ENCODE results near the gene COL6A2. TPM values are rescaled to one million over a fixed set of nuclear protein-coding genes. Genes with fewer than 3 reads are reported as not detected.

COL6A2 gene
- total and polyA plus RNA-seq, 2 of the 13 experiments (the other 11 are each of a cell fraction or from before 2014, with no cell fraction given), result 0.07 to 0.41 TPM

GRCh38 chr21:46078322-46078977 is 19.5 kb upstream of the COL6A2 start:
- H3K27ac ChIP-seq (ENCODE audit: extremely low read length, insufficient read depth, low read length), result no peak overlapping the region
- DNase-seq (ENCODE audit: low spot score) (no peak), ATAC-seq (no peak)

GRCh38 chr21:46078978-46079351 is 18.9 kb upstream of the COL6A2 start:
- POLR2A ChIA-PET, result no interaction called here
- intact Hi-C loops (cut with micrococcal nuclease; ENCODE audit: unreplicated experiment), result no loop called here
- TF ChIP-seq CHD2 (IDR thresholded peaks at IDR 0.05; ENCODE audit: low read depth, low read length) (no peak), ZFAT (CRISPR knock-in tag; conservative IDR thresholded peaks at IDR 0.05) (no peak), HES4 (CRISPR knock-in tag; IDR thresholded peaks at IDR 0.05; ENCODE audit: borderline replicate concordance) (no peak), ZNF33B (CRISPR knock-in tag; IDR thresholded peaks at IDR 0.05) (no peak), ZFP37 (CRISPR knock-in tag; IDR thresholded peaks at IDR 0.05; ENCODE audit: borderline replicate concordance) (no peak), ZNF17 (CRISPR knock-in tag; IDR thresholded peaks at IDR 0.05) (no peak), IRF1 (CRISPR knock-in tag; IDR thresholded peaks at IDR 0.05; ENCODE audit: low read depth) (no peak), KLF6 (CRISPR knock-in tag; IDR thresholded peaks at IDR 0.05) (no peak), CBX2 (IDR thresholded peaks at IDR 0.05; ENCODE audit: low read depth, low read length) (no peak), CBX2 (CRISPR knock-in tag; IDR thresholded peaks at IDR 0.05; ENCODE audit: low read depth) (no peak), GTF2F1 (IDR thresholded peaks at IDR 0.05; ENCODE audit: low read length) (no peak), ZNF251 (CRISPR knock-in tag; IDR thresholded peaks at IDR 0.05) (no peak), GTF3A (CRISPR knock-in tag; conservative IDR thresholded peaks at IDR 0.05) (no peak), KLF11 (CRISPR knock-in tag; IDR thresholded peaks at IDR 0.05) (no peak), ZNF605 (CRISPR knock-in tag; IDR thresholded peaks at IDR 0.05) (no peak), ZNF616 (CRISPR knock-in tag; IDR thresholded peaks at IDR 0.05; ENCODE audit: low read depth) (no peak)

More at GRCh38 chr21:46078322-46078977, 19.5 kb upstream of the COL6A2 start:
- Histone ChIP-seq H4K20me1 (ENCODE audit: insufficient read depth, low read length) (no peaks in the 10 kb centered on the region), H3K4me3 (replicated peaks in 1 of 3; ENCODE audit: insufficient read depth in 1 of 3, low read depth in 2 of 3, low read length in 3 of 3) (no peak overlapping the region), H3K36me3 (replicated peaks in 1 of 2; ENCODE audit: control insufficient read depth in 1 of 2, insufficient read depth in 2 of 2, low read length in 2 of 2) (no peaks in the 10 kb centered on the region), H3K9me3 (ENCODE audit: low read length) (no peaks in the 10 kb centered on the region), H3K79me2 (ENCODE audit: insufficient read depth, low read length) (no peaks in the 10 kb centered on the region), H3K9ac (ENCODE audit: insufficient read depth, low read depth, low read length) (no peak overlapping the region), H2AFZ (ENCODE audit: low read length) (no peak overlapping the region), H3K4me2 (ENCODE audit: low read depth, low read length) (no peak overlapping the region), H3K4me1 (ENCODE audit: insufficient read depth, low read length) (no peaks in the 10 kb centered on the region), H3K27me3 (ENCODE audit: control insufficient read depth in 1 of 2, insufficient read depth in 2 of 2, low read length in 2 of 2) (peaks cover 16 to 41% of the 10 kb centered on the region in 2 experiments; a peak in 4 of 5 replicates)
- in situ Hi-C loops (cut with HindIII; ENCODE audit: extremely low pct_ligation_motif_present, low pct_unique_long_range_greater_than_20kb), result no loop called here
- no peak for TF ChIP-seq ZBTB21 (CRISPR knock-in tag; IDR thresholded peaks at IDR 0.05)
- TF ChIP-seq KDM2A (CRISPR knock-in tag; IDR thresholded peaks at IDR 0.05; ENCODE audit: borderline replicate concordance, low read depth), result no peak
- no peak for TF ChIP-seq MYPOP (CRISPR knock-in tag; IDR thresholded peaks at IDR 0.05)
- 5% methylated on average over 10 of the region's 23 CpGs for WGBS (ENCODE audit: low lambda C conversion rate)
- intact Hi-C loops (cut with micrococcal nuclease; ENCODE audit: unreplicated experiment), result no loop called here
- CTCF ChIA-PET (ENCODE audit: low intra/inter-chr PET ratio, low total read pairs), result no interaction called here
- no peak for FAIRE-seq
- POLR2A ChIA-PET, result no interaction called here
- BruUV-seq (replicated peaks), result no TSS peak

More at GRCh38 chr21:46078978-46079351, 18.9 kb upstream of the COL6A2 start:
- H3K36me3 ChIP-seq (replicated peaks in 1 of 2; ENCODE audit: control insufficient read depth in 1 of 2, insufficient read depth in 2 of 2, low read length in 2 of 2), result no peaks in the 10 kb centered on the region
- CTCF ChIA-PET (ENCODE audit: low intra/inter-chr PET ratio, low total read pairs), result no interaction called here
- no peaks in the 10 kb centered on the region for H3K79me2 ChIP-seq (ENCODE audit: insufficient read depth, low read length)
- no peaks in the 10 kb centered on the region for H3K9me3 ChIP-seq (ENCODE audit: low read length)
- no peaks in the 10 kb centered on the region for H3K4me1 ChIP-seq (ENCODE audit: insufficient read depth, low read length)
- ATAC-seq (no peak), FAIRE-seq (no peak), DNase-seq (ENCODE audit: low spot score) (no peak)
- H3K4me2 ChIP-seq (ENCODE audit: low read depth, low read length), result no peak overlapping the region
- H2AFZ ChIP-seq (ENCODE audit: low read length), result no peak overlapping the region
- WGBS (ENCODE audit: low lambda C conversion rate), result 0% methylated on average over 1 of the region's 6 CpGs
- peaks cover 17 to 46% of the 10 kb centered on the region in 2 experiments; a peak in 4 of 5 replicates for H3K27me3 ChIP-seq (ENCODE audit: control insufficient read depth in 1 of 2, insufficient read depth in 2 of 2, low read length in 2 of 2)
- H3K27ac ChIP-seq (ENCODE audit: extremely low read length, insufficient read depth, low read length), result no peak overlapping the region
- H3K4me3 ChIP-seq (replicated peaks in 1 of 3; ENCODE audit: insufficient read depth in 1 of 3, low read depth in 2 of 3, low read length in 3 of 3), result no peak overlapping the region
- no TSS peak for BruUV-seq (replicated peaks)
- in situ Hi-C loops (cut with HindIII; ENCODE audit: extremely low pct_ligation_motif_present, low pct_unique_long_range_greater_than_20kb), result no loop called here
- no peaks in the 10 kb centered on the region for H4K20me1 ChIP-seq (ENCODE audit: insufficient read depth, low read length)
- no peak overlapping the region for H3K9ac ChIP-seq (ENCODE audit: insufficient read depth, low read depth, low read length)
